Kasumi-1 (cell line): ENCODE data around the gene NSUN4.
"Not testable (repeated sequence)": the region's sequence is repeated elsewhere in the genome, so short reads cannot be mapped to it uniquely, and the experiment has no call there.

ENCODE experiments used
- DNase-seq, 2 experiments: peaks; one replicate each; lab custom pipeline; 2025; lab: John Stamatoyannopoulos, UW

NSUN4 gene

GRCh38 chr1:46365796-46366195, 25.2 kb downstream of the NSUN4 start:
- not testable (repeated sequence) for DNase-seq

- no peak for DNase-seq
Observed at GRCh38 chr1:46367072-46367471, 26.5 kb downstream of the NSUN4 start.

GRCh38 chr1:46367701-46368100, 27.1 kb downstream of the NSUN4 start:
- DNase-seq, result not testable (repeated sequence)

DNA sequence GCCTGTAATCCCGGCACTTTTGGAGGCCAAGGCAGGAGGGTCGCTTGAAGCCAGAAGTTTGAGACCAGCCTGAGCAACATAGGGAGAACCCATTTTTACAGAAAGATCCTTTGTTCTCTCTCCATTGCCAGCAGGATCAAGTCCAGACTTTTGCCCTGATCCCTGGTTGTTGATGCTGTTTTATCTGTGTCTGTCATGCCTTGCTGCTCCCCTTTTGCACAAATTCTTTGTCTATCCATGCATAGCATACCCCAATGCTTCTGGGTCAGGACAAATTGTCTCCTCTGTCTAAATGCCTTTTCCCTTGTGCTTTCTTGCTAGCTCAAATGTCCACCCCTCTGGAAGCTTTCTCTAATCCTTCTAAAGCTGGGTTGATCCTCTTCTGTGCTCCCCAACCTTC, 28.2 kb downstream of the NSUN4 start:
- DNase-seq, result no peak

- DNase-seq, result peak; percentile 40 to 42
Observed at GRCh38 chr1:46369542-46370213, 29.1 kb downstream of the NSUN4 start.

DNA sequence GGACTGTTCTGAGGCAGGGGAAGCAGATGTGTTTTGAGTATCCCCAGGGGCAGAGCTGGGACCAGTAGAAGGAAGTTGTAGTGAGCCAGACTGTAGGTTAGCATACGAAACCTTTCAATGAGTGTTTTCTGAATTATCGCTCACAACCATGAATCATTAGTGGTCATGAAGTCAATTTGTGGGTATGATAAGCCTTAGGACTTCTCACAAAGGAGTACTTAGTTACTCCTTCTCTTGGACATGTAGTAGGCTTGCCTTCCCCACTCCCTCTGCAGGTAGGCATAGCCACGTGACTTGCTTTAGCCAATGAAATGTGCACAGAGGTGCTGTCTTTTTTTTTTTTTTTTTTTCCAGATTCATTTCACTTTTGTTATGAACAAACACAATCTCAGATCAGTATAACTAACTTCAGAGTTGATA, 29.6 kb downstream of the NSUN4 start:
- DNase-seq, result peak in 1 of 2 experiments; percentile 42

- DNase-seq, result no peak
Observed at GRCh38 chr1:46372431-46372830, 31.8 kb downstream of the NSUN4 start.

DNA sequence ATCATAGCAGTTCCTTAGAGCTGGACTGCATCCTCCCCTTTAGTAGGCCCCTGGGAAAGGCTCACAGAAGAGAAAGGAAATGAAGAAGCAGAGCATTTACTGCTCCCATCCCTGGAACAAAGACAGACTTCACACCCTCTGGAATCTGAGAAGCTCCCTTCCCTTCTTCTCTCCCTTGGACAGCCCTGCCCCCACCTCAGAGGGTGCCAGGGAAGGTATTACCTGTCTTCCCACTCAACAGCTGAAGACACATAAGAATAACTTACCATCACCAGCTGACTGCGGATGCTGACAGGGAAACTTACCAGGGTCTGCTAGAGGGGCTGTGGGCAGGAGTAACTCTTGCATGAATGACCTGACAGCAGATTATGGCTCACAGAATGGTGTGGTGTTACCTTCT, 39.4 kb downstream of the NSUN4 start:
- no peak for DNase-seq

- no peak for DNase-seq
Observed at GRCh38 chr1:46380508-46380907, 39.9 kb downstream of the NSUN4 start.

GRCh38 chr1:46393510-46393909, 52.9 kb downstream of the NSUN4 start:
- DNase-seq, result no peak

GRCh38 chr1:46394108-46394871, 53.7 kb downstream of the NSUN4 start, which contains the start of gene FAAH:
FAAH (plus strand) TSS chr1:46394317; CDS start chr1:46394349, 32 bp downstream.
- DNase-seq, result no peak

- no peak for DNase-seq
Observed at GRCh38 chr1:46394872-46395465, 54.4 kb downstream of the NSUN4 start.

GRCh38 chr1:46396441-46397398, 56.1 kb downstream of the NSUN4 start:
- DNase-seq, result no peak

DNA sequence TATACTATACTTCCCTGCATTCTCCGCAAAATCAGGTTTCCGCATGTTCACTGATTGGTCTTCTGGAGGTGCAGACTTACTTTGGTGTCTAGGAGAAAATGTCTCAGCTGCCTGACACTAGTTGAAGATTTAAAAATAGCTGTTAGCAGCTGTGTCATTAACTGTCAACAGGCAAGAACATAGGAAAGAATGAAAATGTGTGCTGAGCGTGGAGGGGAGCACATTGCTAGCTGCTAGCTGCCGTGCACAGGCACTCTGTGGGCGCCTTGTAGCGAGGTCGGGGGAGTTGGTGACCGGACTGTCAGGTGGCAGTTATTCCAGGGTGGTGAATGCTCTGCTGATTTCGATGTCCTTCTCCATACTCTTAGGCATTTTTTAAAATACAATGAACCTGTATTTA, 58.7 kb downstream of the NSUN4 start:
- peak; percentile 7 to 17 for DNase-seq

DNA sequence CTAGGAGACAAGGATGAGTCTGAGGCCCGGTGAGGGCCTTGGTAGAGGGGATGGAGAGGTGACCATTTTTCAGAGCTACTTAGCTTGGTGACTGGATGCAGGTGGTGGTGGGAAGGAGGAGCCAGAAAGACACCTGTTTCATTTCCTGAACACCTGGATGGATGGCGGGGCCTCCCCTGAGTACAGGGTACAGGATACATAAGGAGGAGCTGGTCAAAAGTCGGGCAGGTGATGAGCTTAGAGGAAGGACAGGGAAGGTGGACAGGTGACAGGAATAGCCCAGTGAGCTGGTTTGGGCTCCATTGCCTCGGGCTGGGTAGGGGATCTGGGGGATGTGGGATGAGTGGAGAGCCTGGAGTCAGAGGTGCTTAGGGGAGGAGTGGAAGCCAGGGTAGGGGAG, 59.8 kb downstream of the NSUN4 start:
- DNase-seq, result no peak

GRCh38 chr1:46401154-46401913, 60.7 kb downstream of the NSUN4 start:
- DNase-seq, result no peak

- peak; percentile 57 to 59 for DNase-seq
Observed at GRCh38 chr1:46401964-46402626, 61.5 kb downstream of the NSUN4 start.

GRCh38 chr1:46403916-46404315, 63.3 kb downstream of the NSUN4 start:
- no peak for DNase-seq

DNA sequence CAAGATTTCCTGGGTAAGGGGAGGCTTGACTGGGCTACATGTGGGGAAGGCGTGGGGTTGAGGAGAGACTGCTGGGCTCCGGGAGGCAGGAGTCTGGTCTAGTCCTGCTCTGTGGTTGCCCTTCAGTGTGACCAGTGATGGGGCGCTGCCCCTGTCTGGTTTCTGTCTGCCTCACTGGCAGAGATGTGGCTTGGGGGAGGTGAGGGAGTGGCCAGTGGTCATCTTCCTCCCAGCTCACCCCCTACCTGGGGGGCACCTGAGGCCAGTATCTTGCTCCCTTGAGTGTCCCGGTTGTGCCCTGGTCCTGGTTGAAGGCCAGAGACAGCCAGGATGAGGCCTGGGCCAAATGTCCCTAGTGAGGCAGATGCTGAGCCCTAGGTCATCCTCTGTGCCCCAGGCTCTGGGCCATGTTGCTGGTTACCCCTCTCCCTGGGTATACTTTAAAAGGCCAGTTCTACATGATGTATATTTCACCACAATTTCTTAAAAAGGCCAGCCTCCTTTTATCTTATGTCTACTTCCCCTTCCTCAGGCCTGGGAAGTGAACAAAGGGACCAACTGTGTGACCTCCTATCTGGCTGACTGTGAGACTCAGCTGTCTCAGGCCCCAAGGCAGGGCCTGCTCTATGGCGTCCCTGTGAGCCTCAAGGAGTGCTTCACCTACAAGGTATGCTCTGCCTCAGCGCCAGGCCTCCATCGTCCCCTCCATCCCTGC, 64.0 kb downstream of the NSUN4 start:
- DNase-seq, result peak; percentile 7 to 8

GRCh38 chr1:46405197-46405555, 64.6 kb downstream of the NSUN4 start:
- DNase-seq, result no peak
